CD4-positive, alpha-beta T cell treated with Interleukin-17A for 4 hours (primary cell): ENCODE measurements around the gene TACC2.

Source experiments
- DNase-seq: peaks from one replicate; pipeline ENCODE4 v3.0.0-alpha.2; 2020; ENCODE audit warnings: mixed read lengths

Gene TACC2

GRCh38 chr10:122033224-122033926 lies 44.4 kb downstream of the TACC2 start:
- DNase-seq = no peak

DNA sequence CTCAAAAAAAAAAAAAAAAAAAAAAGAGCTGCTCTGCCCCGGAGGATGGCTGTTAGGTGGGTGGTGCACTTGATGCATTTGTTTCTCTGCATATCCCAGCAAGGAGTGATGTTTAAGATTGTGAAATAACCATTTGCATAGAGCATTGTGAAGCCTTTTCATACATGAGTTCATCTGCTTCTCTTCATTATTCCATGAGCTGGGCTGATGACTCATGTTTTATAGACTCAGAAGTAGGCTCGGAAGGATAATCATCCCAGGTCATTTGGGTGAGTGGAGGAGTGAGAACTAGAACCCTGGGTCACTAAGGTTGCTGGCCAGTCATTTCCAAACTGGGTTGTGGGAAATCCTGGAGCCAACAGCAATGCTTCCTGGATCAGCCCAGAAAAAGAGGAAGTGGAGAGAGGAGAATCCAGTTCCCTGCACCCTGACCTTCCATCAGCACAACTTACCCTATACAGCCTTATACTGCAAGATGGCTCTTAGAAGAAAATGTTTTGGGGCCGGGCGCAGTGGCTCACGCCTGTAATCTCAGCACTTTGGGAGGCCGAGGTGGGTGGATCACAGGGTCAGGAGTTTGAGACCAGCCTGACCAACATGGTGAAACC lies 45.3 kb downstream of the TACC2 start:
- no peak for DNase-seq

GRCh38 chr10:122040786-122041185 lies 51.8 kb downstream of the TACC2 start:
- DNase-seq = no peak

DNA sequence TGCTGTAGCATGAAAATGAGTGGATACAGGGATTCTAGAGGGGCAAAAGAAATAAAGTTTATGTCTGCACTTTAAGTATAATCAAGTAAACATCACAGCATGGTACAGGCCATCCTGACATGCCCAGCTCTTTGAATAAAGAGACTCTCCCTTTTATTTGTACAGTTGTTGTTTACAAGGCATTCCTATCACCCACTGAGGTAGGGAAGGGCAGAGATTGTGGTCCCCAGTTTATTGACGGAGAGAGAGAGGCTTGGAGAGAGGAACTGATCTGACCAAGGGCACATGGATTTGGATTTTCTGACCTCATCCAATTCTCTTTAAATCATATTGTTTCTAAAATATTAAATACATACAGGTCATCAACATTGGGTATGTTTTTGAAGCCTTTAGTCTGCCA lies 53.9 kb downstream of the TACC2 start:
- DNase-seq = no peak

- no peak for DNase-seq
Observed at GRCh38 chr10:122044045-122044661, 55.2 kb downstream of the TACC2 start.

- no peak for DNase-seq
Observed at GRCh38 chr10:122044713-122045112, 55.8 kb downstream of the TACC2 start.

DNA sequence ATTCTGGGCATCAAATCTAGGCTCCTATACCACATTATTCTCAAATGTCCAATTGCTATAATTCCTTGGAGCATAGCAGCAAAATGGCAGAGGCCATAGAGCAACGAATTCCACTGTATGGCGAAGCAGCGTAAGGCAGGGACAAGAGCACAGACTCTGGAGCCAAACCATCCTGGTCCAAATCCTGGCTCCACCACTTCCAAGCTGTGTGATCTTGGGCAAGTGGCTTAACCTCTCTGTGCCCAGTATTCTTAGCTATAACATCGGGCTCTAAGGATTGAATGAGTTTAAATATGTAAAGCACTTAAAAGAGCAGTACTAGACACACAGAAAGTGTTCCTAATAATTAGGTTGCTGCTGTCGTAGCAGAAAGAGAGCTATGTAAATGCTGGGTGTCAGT lies 56.2 kb downstream of the TACC2 start:
- DNase-seq = no peak

DNA sequence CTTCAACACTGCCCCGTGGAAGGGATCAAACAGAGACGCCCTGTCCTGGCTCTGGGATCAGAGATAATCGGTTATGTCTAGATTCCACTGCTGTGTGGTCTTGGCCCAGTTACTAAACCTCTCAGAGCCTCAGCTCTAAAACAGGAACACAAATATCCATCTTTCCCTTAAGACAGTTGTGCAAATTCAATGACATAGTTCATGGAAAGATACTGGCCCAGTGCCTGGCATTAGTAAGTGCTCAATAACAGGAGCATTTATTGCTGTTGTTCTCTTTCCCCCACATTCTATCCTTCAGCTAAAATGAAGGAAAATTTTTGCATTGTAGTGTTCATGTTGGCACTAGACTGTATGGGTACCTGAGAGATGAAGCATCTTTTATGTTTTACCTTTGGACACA lies 58.6 kb downstream of the TACC2 start:
- DNase-seq = no peak

- no peak for DNase-seq
Observed at GRCh38 chr10:122049076-122049475, 60.1 kb downstream of the TACC2 start.

- no peak for DNase-seq
Observed at GRCh38 chr10:122050311-122050710, 61.3 kb downstream of the TACC2 start.

- no peak for DNase-seq
Observed at GRCh38 chr10:122050811-122051210, 61.8 kb downstream of the TACC2 start.

- no peak for DNase-seq
Observed at GRCh38 chr10:122051609-122052385, 62.8 kb downstream of the TACC2 start.

GRCh38 chr10:122052701-122053100 lies 63.7 kb downstream of the TACC2 start:
- DNase-seq = no peak

DNA sequence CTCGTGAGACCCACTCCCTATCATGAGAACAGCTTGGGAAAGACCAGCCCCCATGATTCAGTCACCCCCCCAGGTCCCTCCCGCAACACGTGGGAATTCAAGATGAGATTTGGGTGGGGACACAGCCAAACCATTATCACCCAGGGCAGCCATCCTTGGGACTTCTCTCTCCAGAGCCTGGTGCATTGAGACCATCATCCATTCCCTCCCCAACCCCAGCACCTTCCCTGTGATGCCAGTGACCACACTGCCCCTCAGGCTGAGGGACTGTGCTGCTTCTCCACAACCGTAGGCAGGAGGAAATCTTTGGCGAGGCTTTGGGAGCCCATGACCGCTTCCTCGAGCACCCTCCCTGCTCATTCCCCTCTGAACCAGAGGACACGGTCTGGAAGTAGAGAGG lies 64.4 kb downstream of the TACC2 start:
- DNase-seq = no peak

- no peak for DNase-seq
Observed at GRCh38 chr10:122054048-122055025, 65.4 kb downstream of the TACC2 start.

DNA sequence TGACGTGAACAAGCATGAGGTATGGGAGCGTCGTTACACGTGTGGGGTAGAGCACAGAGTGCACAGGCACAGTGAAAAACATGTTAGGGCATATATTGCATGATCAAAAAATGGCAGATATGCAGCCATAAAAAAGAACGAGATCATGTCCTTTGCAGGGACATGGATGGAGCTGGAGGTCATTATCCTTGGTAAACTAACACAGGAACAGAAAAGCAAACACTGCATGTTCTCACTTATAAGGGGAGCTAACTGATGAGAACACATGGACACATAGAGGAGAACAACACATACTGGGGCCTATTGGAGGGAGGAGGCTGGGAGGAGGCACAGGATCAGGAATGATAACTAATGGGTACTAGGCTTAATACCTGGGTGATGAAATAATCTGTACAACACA lies 66.3 kb downstream of the TACC2 start:
- DNase-seq = no peak

- no peak for DNase-seq
Observed at GRCh38 chr10:122056431-122057094, 67.6 kb downstream of the TACC2 start.

GRCh38 chr10:122057841-122058413 lies 69.0 kb downstream of the TACC2 start:
- DNase-seq = no peak

DNA sequence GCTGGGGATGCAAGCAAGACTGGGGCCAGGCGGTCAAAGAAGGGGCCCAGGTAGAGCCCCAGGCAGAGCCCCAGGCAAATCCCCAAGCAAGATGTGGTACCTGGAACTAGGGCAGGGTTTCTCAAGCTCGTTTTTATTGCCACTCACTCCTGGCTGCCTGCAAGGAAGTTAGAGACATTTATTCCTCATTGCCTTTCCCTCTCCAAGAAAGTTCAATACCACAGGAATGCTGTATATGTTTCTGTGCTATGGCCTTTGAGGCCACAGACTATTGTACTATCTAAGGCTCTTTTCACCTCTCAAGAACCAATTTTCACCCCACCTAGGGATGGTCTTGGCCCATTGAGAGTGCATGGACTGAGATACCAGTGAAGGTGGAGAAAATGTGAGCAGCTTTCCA lies 71.3 kb downstream of the TACC2 start:
- no peak for DNase-seq

DNA sequence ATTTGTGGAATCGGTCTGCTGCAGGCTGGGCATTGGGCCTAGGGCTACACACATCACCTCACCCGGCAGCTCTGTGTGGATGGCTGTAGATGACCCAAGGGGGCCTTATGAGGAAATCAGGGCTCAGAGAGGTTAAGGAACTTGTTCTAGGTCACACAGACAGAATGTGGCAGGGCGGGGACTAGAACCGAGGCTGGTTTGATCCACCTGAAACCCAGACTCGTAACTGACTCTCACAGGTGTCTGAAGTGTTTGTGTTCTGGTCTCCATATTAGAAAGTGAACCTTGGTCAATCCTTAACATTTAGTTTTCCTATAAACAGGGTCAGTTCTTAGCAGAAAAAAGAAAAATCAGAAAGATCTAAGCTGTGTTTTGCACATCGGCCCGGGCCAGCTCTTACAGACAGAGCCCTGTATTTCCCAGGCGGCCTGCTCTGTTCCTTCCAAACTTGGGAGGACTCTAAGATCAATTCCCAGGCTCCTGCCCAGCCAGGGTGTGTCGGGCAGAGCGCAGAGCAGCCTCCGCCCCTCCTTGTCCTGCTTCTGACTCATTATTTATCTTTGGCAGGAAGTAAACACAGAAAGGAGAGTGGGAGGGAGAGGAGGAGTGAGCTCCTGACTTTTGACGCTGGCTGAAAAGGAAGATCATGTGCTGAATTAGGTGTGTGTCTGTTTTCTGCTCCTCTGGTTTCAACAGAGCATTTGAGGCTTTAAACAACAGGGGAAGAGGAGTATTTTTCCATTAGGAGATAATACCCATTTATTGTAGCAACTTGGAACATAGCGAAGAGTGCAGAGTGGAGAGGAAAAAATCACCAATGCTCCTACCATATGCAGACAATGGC lies 74.1 kb downstream of the TACC2 start:
- no peak for DNase-seq
